ENCODE data around the gene GABRA4. TPM values are rescaled to one million over a fixed set of nuclear protein-coding genes. Genes with fewer than 3 reads are reported as not detected.

The GABRA4 gene
- total RNA-seq, 2 donors from 2014 or later, result not detected

- peak; percentile 47 for ATAC-seq (replicated peaks)
- Mint-ChIP-seq H3K9me3 (no peaks in the 10 kb centered on the region), H3K4me3 (no peak overlapping the region), H3K4me1 (no peaks in the 10 kb centered on the region), H3K27me3 (peaks cover 26% of the 10 kb centered on the region), H3K27ac (no peak overlapping the region), H3K36me3 (ENCODE audit: low read depth) (no peaks in the 10 kb centered on the region)
Measured at GRCh38 chr4:46931981-46932380, 61.4 kb downstream of the GABRA4 start.

GRCh38 chr4:46930891-46931290 lies 62.5 kb downstream of the GABRA4 start:
- Mint-ChIP-seq H3K27me3 (peaks cover 26% of the 10 kb centered on the region), H3K9me3 (no peaks in the 10 kb centered on the region), H3K4me3 (no peak overlapping the region), H3K36me3 (ENCODE audit: low read depth) (no peaks in the 10 kb centered on the region), H3K27ac (no peak overlapping the region), H3K4me1 (no peaks in the 10 kb centered on the region)
- no peak for ATAC-seq (replicated peaks)

DNA sequence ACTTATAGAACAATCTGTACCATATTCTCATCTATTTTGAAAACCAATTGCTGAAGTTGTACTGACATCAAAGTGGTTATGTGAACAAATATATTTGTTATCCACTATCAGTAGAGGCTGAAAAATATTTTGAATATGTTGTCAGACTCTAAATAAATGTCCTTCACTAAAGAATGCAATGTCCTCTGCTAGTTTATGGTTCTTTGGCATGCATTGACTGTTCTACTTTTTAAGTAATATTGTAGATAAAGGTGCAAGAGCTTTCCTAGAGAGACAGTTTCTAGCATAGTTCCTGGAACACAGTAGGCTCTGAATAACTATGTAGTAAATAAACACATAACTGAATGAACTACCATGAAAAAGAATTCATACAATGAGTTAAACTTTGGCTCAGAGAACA lies 66.2 kb downstream of the GABRA4 start:
- no peaks in the 10 kb centered on the region for H3K4me1 Mint-ChIP-seq
- H3K27ac Mint-ChIP-seq, result no peak overlapping the region

DNA sequence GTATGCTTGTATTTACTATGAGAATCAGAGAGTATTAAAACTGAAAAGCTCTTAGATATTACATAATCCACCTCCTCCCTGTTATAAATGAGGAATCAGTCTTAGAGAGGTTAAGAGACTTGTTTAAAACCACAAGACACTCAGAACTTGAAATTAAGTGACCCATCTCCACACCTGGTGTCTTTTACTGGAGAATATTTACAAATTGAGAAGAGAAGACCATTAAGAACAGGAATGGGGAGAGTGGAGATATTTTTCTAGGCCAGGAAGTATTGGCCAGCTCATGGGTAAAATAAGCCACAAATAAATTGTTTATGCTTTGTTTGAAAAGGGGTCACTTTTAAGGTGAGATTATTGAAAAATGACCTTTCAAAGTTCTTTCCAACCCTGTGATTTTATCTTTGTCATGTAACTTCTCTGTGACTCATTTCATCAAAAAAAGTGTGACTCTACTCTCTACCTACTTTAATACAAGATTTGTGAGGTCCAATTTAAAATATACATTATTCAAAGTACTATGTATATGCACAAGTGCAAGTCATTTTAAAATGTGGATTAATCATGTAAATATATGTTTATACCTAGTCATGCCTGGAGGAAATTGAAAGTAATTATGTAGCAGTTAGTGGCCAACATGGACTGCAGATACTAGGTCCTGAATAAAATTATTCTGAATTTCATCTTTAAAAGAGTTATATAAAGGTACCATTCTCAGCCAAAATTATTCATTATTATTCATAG lies 68.4 kb downstream of the GABRA4 start:
- peaks cover 20% of the 10 kb centered on the region for H3K27me3 Mint-ChIP-seq

More for the DNA sequence above, 66.2 kb downstream of the GABRA4 start:
- Mint-ChIP-seq H3K36me3 (ENCODE audit: low read depth) (no peaks in the 10 kb centered on the region), H3K4me3 (no peak overlapping the region), H3K27me3 (peaks cover 28% of the 10 kb centered on the region), H3K9me3 (no peaks in the 10 kb centered on the region)
- ATAC-seq (replicated peaks), result no peak

DNA sequence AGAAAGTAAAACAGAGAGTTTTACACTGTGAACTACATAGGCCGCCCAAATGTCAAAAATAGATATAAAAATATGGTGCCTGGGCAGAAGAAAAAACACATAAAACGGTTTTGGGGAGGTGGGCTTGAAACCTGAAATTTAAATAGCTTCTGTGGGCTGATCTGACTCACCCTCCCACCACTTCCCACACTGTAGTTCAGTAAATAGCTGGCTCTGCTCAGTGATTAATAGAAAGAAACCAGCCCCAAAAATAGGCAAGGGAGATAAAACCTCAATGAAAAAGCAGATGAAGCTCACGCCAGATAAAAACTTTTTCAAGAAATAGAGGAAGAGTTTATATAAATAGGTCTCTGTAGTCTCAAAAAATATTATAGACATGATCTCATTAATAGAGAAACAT lies 71.2 kb downstream of the GABRA4 start:
- Mint-ChIP-seq H3K9me3 (no peaks in the 10 kb centered on the region), H3K4me3 (no peak overlapping the region), H3K27me3 (peaks cover 8% of the 10 kb centered on the region), H3K27ac (no peak overlapping the region), H3K36me3 (ENCODE audit: low read depth) (no peaks in the 10 kb centered on the region), H3K4me1 (no peaks in the 10 kb centered on the region)
- ATAC-seq (replicated peaks), result no peak

More for the DNA sequence above, 68.4 kb downstream of the GABRA4 start:
- ATAC-seq (replicated peaks), result no peak
- Mint-ChIP-seq H3K27ac (no peak overlapping the region), H3K9me3 (no peaks in the 10 kb centered on the region), H3K4me1 (no peaks in the 10 kb centered on the region), H3K36me3 (ENCODE audit: low read depth) (no peaks in the 10 kb centered on the region), H3K4me3 (no peak overlapping the region)

DNA sequence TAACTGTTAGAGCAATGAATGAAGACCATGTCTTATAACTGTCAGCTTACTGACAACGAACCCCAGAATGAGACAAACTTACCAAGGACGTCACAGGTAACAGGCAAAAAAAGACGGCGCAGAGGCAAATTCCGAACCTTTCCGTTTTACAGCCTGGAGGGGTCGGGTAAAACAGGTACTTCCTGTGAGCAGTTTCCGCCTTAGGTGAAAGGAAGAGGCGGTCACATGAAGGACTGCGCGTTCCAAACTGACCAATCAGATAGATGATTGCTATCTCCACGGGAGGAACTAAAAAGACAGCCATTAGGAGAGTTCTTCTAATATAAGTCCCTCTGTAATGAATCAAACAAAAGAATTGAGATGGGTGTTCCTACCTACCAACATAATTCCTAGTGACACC lies 84.3 kb downstream of the GABRA4 start, which contains the start of gene COX7B2:
Gene COX7B2, minus strand, starts transcription at position 168 of the 400 bp plus-strand sequence. CDS start 174,053 bp downstream, outside the sequence.
- H3K4me1 Mint-ChIP-seq, result no peaks in the 10 kb centered on the region
- H3K9me3 Mint-ChIP-seq, result no peaks in the 10 kb centered on the region
- no peak within 1 kb of the TSS for H3K4me3 Mint-ChIP-seq
- H3K27ac Mint-ChIP-seq, result no peak within 1 kb of the TSS
- H3K36me3 Mint-ChIP-seq (ENCODE audit: low read depth), result no peaks in the 10 kb centered on the region
- ATAC-seq (replicated peaks), result no peak
- no peaks in the 10 kb centered on the region for H3K27me3 Mint-ChIP-seq

DNA sequence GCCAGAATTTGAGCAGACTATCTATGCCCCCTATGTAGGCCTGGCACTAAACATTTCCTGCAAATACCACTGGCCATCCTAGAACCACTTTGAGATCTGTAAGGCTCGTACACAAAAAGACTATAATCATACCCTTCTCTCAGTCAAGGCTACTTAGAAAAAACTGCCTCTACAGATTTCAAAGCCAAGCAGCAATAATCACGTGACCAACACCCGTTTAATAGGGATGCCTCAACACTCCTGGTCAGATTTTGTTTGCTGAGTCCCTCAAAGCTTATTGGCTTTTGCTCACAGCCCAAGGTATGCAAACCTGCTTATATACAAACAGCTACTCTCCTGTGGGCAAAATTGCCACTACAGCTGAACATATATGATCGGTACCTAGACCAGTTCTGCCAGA lies 85.2 kb downstream of the GABRA4 start:
- no peak for ATAC-seq (replicated peaks)
- no peaks in the 10 kb centered on the region for H3K9me3 Mint-ChIP-seq
- H3K36me3 Mint-ChIP-seq (ENCODE audit: low read depth), result no peaks in the 10 kb centered on the region
- H3K4me3 Mint-ChIP-seq, result no peak overlapping the region
- H3K4me1 Mint-ChIP-seq, result no peaks in the 10 kb centered on the region
- no peak overlapping the region for H3K27ac Mint-ChIP-seq
- no peaks in the 10 kb centered on the region for H3K27me3 Mint-ChIP-seq

- no peak overlapping the region for H3K4me3 Mint-ChIP-seq
- H3K27ac Mint-ChIP-seq, result no peak overlapping the region
- no peaks in the 10 kb centered on the region for H3K9me3 Mint-ChIP-seq
- peaks cover 3% of the 10 kb centered on the region for H3K27me3 Mint-ChIP-seq
- no peaks in the 10 kb centered on the region for H3K36me3 Mint-ChIP-seq (ENCODE audit: low read depth)
- no peaks in the 10 kb centered on the region for H3K4me1 Mint-ChIP-seq
- ATAC-seq (replicated peaks), result no peak
Measured at GRCh38 chr4:46900082-46900481, 93.3 kb downstream of the GABRA4 start.

- no peaks in the 10 kb centered on the region for H3K9me3 Mint-ChIP-seq
- no peaks in the 10 kb centered on the region for H3K4me1 Mint-ChIP-seq
- no peak for ATAC-seq (replicated peaks)
- H3K4me3 Mint-ChIP-seq, result no peak overlapping the region
- H3K27ac Mint-ChIP-seq, result no peak overlapping the region
- no peaks in the 10 kb centered on the region for H3K36me3 Mint-ChIP-seq (ENCODE audit: low read depth)
- peaks cover 4% of the 10 kb centered on the region for H3K27me3 Mint-ChIP-seq
Measured at GRCh38 chr4:46894826-46895225, 98.6 kb downstream of the GABRA4 start.

DNA sequence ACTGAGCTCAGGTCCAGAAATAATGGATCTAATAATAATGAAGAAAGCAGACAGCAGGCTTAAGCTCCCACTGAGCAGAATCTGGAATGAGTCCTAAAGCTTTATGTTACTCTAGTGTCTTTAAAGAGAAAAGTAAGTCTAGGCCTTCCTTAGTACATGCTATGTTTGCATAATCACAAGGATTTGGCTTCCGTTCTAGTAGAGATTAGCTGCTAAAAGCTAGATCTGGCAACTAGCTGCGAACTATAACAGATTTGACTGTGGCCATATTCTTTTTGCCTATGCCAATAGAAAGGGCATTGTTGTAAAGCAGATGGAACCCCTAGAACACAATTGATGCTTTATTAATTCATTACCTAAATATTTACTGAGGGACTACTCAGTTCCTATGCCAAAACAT lies 103.3 kb downstream of the GABRA4 start:
- Mint-ChIP-seq H3K36me3 (ENCODE audit: low read depth) (no peaks in the 10 kb centered on the region), H3K4me3 (no peak overlapping the region), H3K27me3 (peaks cover 4% of the 10 kb centered on the region), H3K4me1 (no peaks in the 10 kb centered on the region), H3K27ac (no peak overlapping the region), H3K9me3 (no peaks in the 10 kb centered on the region)
- ATAC-seq (replicated peaks), result no peak

DNA sequence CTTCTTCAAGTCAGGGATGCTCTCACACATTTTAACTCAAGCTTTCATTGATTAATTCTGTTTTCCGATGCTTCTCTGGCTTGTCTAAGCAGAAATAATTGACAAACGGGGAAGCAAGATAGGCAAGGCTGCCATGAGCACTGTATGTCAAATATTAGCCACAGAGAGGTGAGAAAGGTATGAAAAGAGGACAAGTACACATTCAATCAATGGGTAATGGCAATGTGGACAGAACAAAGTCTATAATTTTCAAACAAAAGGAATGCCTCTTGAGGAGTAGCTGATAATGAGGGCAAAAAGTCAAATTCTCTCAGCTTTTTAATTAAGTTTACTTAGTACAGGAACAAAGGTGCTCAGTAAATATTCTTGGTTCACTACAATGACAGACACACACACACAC lies 104.0 kb downstream of the GABRA4 start:
- Mint-ChIP-seq H3K27ac (no peak overlapping the region), H3K4me1 (no peaks in the 10 kb centered on the region), H3K4me3 (no peak overlapping the region), H3K36me3 (ENCODE audit: low read depth) (no peaks in the 10 kb centered on the region), H3K9me3 (no peaks in the 10 kb centered on the region), H3K27me3 (peaks cover 3% of the 10 kb centered on the region)
- ATAC-seq (replicated peaks), result no peak

DNA sequence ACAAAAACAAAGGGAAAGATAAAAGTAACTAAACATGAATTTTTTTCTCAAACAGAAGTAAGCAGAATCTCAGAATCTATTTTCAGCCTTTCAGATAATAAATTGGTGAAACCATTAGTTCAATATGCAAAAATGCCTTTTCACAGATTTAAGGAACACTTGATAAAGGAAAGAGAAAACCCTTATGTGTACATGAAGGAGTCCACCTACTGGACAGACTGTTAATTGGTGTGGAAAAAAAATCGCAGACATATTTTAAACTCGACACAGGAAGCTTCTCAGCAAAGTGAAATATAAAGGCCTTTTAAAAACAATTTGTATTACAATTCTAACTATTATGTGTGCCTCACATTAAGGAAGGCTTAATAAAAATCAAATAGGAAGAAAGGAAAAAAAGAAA lies 106.7 kb downstream of the GABRA4 start:
- H3K27me3 Mint-ChIP-seq, result peaks cover 3% of the 10 kb centered on the region
- H3K4me3 Mint-ChIP-seq, result no peak overlapping the region
- no peaks in the 10 kb centered on the region for H3K9me3 Mint-ChIP-seq
- H3K27ac Mint-ChIP-seq, result no peak overlapping the region
- no peaks in the 10 kb centered on the region for H3K36me3 Mint-ChIP-seq (ENCODE audit: low read depth)
- ATAC-seq (replicated peaks), result no peak
- no peaks in the 10 kb centered on the region for H3K4me1 Mint-ChIP-seq

- no peak for ATAC-seq (replicated peaks)
- H3K9me3 Mint-ChIP-seq, result peaks cover 4% of the 10 kb centered on the region
- no peak overlapping the region for H3K27ac Mint-ChIP-seq
- H3K36me3 Mint-ChIP-seq (ENCODE audit: low read depth), result no peaks in the 10 kb centered on the region
- H3K4me3 Mint-ChIP-seq, result no peak overlapping the region
- H3K4me1 Mint-ChIP-seq, result no peaks in the 10 kb centered on the region
- H3K27me3 Mint-ChIP-seq, result peaks cover 6% of the 10 kb centered on the region
Measured at GRCh38 chr4:46878641-46879040, 114.7 kb downstream of the GABRA4 start.

DNA sequence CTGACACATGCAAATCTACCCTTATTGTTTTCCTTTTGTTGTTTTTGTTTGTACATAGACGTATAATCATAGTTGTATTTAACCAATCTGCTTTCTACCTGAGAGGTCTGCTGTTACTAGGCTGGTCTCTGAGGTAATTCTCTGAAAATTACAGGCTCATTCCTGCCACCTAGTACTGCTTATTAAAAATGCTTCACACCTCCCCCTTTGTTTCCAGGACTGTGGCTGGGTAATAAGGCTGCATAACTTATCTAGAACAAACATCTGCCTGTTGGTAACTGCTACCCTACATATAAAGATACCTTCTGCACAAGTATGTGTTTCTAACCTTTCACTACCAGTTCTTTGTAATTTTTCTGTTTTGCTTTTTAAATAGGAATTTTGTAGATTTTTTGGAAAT lies 118.6 kb downstream of the GABRA4 start:
- ATAC-seq (replicated peaks), result no peak
- H3K9me3 Mint-ChIP-seq, result peaks cover 4% of the 10 kb centered on the region
- H3K4me3 Mint-ChIP-seq, result no peak overlapping the region
- no peak overlapping the region for H3K27ac Mint-ChIP-seq
- H3K36me3 Mint-ChIP-seq (ENCODE audit: low read depth), result no peaks in the 10 kb centered on the region
- H3K4me1 Mint-ChIP-seq, result no peaks in the 10 kb centered on the region
- peaks cover 11% of the 10 kb centered on the region for H3K27me3 Mint-ChIP-seq

DNA sequence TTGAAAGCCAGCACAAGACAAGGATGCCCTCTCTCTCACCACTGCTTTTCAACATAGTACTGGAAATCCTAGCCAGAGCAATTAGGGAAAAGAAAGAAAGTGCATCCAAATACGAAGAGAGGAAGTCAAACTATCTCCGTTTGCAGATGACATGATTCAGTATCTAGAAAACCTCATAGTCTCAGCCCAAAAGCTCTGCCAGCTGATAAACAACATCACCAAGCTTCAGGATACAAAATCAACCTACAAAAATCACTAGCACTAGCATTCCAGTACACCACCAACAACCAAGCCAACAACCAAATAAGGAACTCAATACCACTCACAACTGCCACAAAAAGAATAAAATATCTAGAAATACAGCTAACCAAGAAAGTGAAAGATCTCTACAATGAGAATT lies 123.0 kb downstream of the GABRA4 start:
- Mint-ChIP-seq H3K27ac (no peak overlapping the region), H3K27me3 (peaks cover 13% of the 10 kb centered on the region), H3K36me3 (ENCODE audit: low read depth) (no peaks in the 10 kb centered on the region), H3K9me3 (peaks cover 3% of the 10 kb centered on the region), H3K4me3 (no peak overlapping the region), H3K4me1 (no peaks in the 10 kb centered on the region)
- ATAC-seq (replicated peaks), result no peak
